NCI-H1436 treated with DMSO at 0.1 percent for 48 hours (cell line): Measurements from ENCODE around the gene ISYNA1.
"Not testable (repeated sequence)": the region's sequence is repeated elsewhere in the genome, so short reads cannot be mapped to it uniquely, and the experiment has no call there.

Source experiments
- DNase-seq: peaks from one replicate; lab custom pipeline; 2025; lab: John Stamatoyannopoulos, UW

Gene ISYNA1

GRCh38 chr19:18419195-18419698, 18.7 kb downstream of the ISYNA1 start, which contains the start of gene SSBP4:
Gene SSBP4, plus strand, starts transcription at chr19:18419398. Its CDS starts 251 bp downstream, at chr19:18419649.
- no peak for DNase-seq

- DNase-seq: no peak
These were observed 19.3 kb downstream of the ISYNA1 start for GRCh38 chr19:18418483-18419194.

GRCh38 chr19:18418029-18418482, 19.9 kb downstream of the ISYNA1 start:
- no peak for DNase-seq

- no peak for DNase-seq
These were observed 20.5 kb downstream of the ISYNA1 start for GRCh38 chr19:18417250-18418028.

- peak; percentile 48 for DNase-seq
These were observed 21.1 kb downstream of the ISYNA1 start for GRCh38 chr19:18416778-18417249.

- no peak for DNase-seq
These were observed 22.6 kb downstream of the ISYNA1 start for GRCh38 chr19:18415178-18415867.

GRCh38 chr19:18414504-18415177, 23.3 kb downstream of the ISYNA1 start:
- peak; percentile 71 for DNase-seq

GRCh38 chr19:18412610-18413239, 25.2 kb downstream of the ISYNA1 start:
- no peak for DNase-seq

GRCh38 chr19:18408053-18408476, 29.9 kb downstream of the ISYNA1 start:
- no peak for DNase-seq

GRCh38 chr19:18406749-18407148, 31.2 kb downstream of the ISYNA1 start:
- DNase-seq: no peak

GRCh38 chr19:18405754-18406153, 32.2 kb downstream of the ISYNA1 start:
- DNase-seq: not testable (repeated sequence)

GRCh38 chr19:18402455-18403248, 35.3 kb downstream of the ISYNA1 start:
- DNase-seq: not testable (repeated sequence)

GRCh38 chr19:18401580-18402112, 36.3 kb downstream of the ISYNA1 start:
- DNase-seq: no peak

GRCh38 chr19:18399008-18399407, 38.9 kb downstream of the ISYNA1 start:
- DNase-seq: no peak

GRCh38 chr19:18397242-18398202, 40.4 kb downstream of the ISYNA1 start, which contains the start of gene LRRC25:
Gene LRRC25, minus strand, starts transcription at chr19:18397622. Its CDS starts 659 bp downstream, at chr19:18396963.
- no peak for DNase-seq

- DNase-seq: no peak
These were observed 41.3 kb downstream of the ISYNA1 start for GRCh38 chr19:18396471-18397241.

GRCh38 chr19:18393836-18394235, 44.1 kb downstream of the ISYNA1 start:
- DNase-seq: no peak

GRCh38 chr19:18392926-18393325, 45.0 kb downstream of the ISYNA1 start:
- DNase-seq: no peak
